ENCODE results near the gene ACTRT1. TPM values are rescaled to one million over a fixed set of nuclear protein-coding genes. Genes with fewer than 3 reads are reported as not detected.

The ACTRT1 gene
- total RNA-seq = not detected in 3 replicates

DNA sequence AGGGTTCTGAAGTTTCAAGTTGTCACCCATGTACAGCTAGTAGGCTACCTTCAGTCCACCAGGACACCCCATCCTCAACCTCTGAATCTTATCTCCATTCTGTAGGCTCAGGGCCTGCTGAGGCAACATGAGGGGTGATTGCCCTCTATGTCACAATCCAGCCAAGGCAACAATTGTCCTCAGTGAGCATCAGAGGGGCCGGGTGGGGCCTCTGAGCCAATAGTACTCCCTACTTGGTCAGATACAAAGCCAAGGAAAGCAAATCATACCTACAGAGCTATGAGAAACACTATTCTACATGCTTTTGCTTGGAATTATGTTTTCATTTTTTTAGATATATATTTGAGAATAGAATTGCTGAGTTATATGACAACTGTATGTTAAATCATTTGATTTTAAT is at the start of gene ACTRT1:
Gene ACTRT1 (minus strand): TSS at position 101 of the 400 bp plus-strand sequence. CDS start 197 bp downstream, outside the sequence.
- no peaks in the 10 kb centered on the region for H3K27me3 Mint-ChIP-seq (ENCODE audit: low read depth)
- H3K36me3 Mint-ChIP-seq = no peaks in the 10 kb centered on the region
- peaks cover 23% of the 10 kb centered on the region for H3K9me3 Mint-ChIP-seq
- H3K4me3 Mint-ChIP-seq = no peak within 1 kb of the TSS
- no peak for DNase-seq (ENCODE audit: low spot score in 2 of 2, unreplicated experiment in 2 of 2)
- TF ChIP-seq, protein P1, sequence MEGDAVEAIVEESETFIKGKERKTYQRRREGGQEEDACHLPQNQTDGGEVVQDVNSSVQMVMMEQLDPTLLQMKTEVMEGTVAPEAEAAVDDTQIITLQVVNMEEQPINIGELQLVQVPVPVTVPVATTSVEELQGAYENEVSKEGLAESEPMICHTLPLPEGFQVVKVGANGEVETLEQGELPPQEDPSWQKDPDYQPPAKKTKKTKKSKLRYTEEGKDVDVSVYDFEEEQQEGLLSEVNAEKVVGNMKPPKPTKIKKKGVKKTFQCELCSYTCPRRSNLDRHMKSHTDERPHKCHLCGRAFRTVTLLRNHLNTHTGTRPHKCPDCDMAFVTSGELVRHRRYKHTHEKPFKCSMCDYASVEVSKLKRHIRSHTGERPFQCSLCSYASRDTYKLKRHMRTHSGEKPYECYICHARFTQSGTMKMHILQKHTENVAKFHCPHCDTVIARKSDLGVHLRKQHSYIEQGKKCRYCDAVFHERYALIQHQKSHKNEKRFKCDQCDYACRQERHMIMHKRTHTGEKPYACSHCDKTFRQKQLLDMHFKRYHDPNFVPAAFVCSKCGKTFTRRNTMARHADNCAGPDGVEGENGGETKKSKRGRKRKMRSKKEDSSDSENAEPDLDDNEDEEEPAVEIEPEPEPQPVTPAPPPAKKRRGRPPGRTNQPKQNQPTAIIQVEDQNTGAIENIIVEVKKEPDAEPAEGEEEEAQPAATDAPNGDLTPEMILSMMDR (IDR thresholded peaks at IDR 0.05; ENCODE audit: unreplicated experiment) = no peak
- H3K4me1 Mint-ChIP-seq = no peaks in the 10 kb centered on the region
- no peak within 1 kb of the TSS for H3K27ac Mint-ChIP-seq

DNA sequence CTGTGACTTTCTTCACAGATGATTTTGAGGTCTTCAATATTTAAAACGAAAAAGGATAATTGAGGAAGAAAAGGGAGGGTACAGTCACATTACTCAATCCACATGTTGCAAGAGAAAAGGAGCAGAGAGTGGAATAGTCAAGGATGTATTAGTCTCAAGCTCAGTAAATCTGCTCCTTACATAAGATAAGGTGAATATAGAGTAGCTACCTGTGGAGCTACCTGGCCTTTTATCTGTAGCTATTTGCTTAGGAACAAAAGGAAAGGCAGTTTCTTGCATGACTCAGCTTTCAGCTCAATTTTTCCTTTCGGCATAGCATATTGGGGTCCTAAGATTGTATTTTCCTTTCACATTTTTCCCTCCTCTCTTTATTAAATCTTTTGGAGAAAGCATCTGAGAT is 26.3 kb upstream of the ACTRT1 start:
- H3K27ac Mint-ChIP-seq = no peak overlapping the region
- H3K4me3 Mint-ChIP-seq = no peak overlapping the region
- H3K36me3 Mint-ChIP-seq = no peaks in the 10 kb centered on the region
- no peak for DNase-seq (ENCODE audit: low spot score in 2 of 2, unreplicated experiment in 2 of 2)
- H3K27me3 Mint-ChIP-seq (ENCODE audit: low read depth) = no peaks in the 10 kb centered on the region
- peaks cover 25% of the 10 kb centered on the region for H3K9me3 Mint-ChIP-seq
- H3K4me1 Mint-ChIP-seq = no peaks in the 10 kb centered on the region
- TF ChIP-seq, protein P1 (IDR thresholded peaks at IDR 0.05; ENCODE audit: unreplicated experiment) = no peak

DNA sequence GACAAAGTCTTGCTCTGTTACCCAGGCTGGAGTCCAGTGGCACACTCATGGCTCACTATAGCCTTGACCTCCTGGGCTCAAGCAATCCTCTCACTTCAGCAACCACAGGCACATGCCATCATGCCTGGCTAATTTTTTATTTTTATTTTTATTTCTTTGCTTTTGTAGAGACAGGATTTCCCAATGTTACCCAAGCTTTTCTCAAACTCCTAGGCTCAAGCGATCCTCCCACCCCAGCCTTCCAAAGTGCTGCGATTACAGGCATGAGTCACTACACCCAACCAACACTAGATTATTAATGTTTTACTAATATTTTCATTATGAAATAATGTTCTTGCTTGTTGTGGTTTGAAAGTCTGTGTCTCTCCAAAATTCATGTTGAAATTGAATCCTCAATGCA is 5.2 kb upstream of the ACTRT1 start:
- Mint-ChIP-seq H3K27me3 (ENCODE audit: low read depth) (no peaks in the 10 kb centered on the region), H3K4me1 (no peaks in the 10 kb centered on the region), H3K27ac (no peak overlapping the region), H3K4me3 (no peak overlapping the region), H3K36me3 (no peaks in the 10 kb centered on the region), H3K9me3 (peaks cover 47% of the 10 kb centered on the region)
- TF ChIP-seq, protein P1 (IDR thresholded peaks at IDR 0.05; ENCODE audit: unreplicated experiment) = no peak
- DNase-seq (ENCODE audit: low spot score in 2 of 2, unreplicated experiment in 2 of 2) = no peak

DNA sequence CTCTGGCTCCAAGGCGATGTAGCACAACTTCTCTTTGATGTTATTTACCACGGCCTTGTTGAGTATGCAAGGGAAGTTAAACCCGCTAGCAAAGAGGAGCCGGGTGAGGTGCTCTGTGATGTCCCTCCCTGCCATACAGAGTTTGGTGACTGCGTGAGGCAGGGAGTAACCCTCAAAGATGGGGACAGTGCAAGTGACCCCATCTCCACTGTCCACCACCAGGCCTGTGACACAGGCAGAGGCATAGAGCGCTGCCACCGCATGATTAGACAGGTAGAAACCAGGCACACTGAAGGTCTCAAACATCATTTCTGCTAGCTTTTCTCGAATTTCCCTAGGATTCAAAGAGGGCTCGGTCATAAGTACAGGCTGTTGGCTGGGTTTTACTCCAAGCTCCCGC is 677 bp downstream of the ACTRT1 start:
- Mint-ChIP-seq H3K27me3 (ENCODE audit: low read depth) (no peaks in the 10 kb centered on the region), H3K4me1 (no peaks in the 10 kb centered on the region), H3K9me3 (peaks cover 28% of the 10 kb centered on the region), H3K36me3 (no peaks in the 10 kb centered on the region), H3K4me3 (no peak overlapping the region), H3K27ac (no peak overlapping the region)
- TF ChIP-seq, protein P1 (IDR thresholded peaks at IDR 0.05; ENCODE audit: unreplicated experiment) = no peak
- DNase-seq (ENCODE audit: low spot score in 2 of 2, unreplicated experiment in 2 of 2) = no peak

DNA sequence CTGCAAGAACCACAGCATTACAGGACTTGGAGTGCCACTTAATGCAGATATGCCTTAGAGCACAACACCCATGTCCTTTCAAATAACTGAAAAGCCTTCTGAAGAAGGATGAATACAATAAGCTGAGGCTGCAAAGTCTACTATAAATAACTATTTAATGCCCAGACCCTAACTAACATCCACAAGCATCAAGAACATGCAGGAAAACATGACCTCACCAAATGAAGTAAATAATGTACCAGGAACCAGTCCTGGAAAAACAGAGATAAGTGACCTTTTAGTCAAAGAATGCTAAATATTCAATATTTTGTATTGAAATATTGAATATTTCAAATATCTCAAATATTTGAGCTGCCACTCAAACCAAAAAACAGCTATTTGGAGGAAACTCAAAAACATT is 16.9 kb downstream of the ACTRT1 start:
- no peak for DNase-seq (ENCODE audit: low spot score in 2 of 2, unreplicated experiment in 2 of 2)
- TF ChIP-seq, protein P1 (IDR thresholded peaks at IDR 0.05; ENCODE audit: unreplicated experiment) = no peak
- Mint-ChIP-seq H3K4me1 (no peaks in the 10 kb centered on the region), H3K27me3 (ENCODE audit: low read depth) (no peaks in the 10 kb centered on the region), H3K36me3 (no peaks in the 10 kb centered on the region), H3K4me3 (no peak overlapping the region), H3K9me3 (peaks cover 13% of the 10 kb centered on the region), H3K27ac (no peak overlapping the region)

DNA sequence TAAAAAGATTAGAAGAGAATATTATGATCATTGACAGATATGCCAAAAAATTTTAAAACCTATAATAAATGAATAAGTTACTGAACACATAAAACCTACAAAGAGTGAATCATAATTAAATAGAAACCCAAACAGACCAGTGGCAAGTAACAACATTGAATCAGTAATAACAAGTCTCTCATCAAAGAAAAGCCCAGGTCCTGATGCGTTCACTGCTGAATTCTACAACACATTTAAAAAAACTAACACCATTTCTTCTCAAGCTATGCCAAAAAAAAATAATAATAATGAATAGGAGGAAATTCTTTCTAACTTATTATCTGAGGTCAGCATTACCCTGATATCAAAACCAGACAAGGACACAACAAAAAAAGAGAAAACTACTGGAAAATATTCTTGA is 30.6 kb downstream of the ACTRT1 start:
- TF ChIP-seq, protein P1 (IDR thresholded peaks at IDR 0.05; ENCODE audit: unreplicated experiment) = no peak
- no peak overlapping the region for H3K27ac Mint-ChIP-seq
- no peaks in the 10 kb centered on the region for H3K27me3 Mint-ChIP-seq (ENCODE audit: low read depth)
- peaks cover 4% of the 10 kb centered on the region for H3K36me3 Mint-ChIP-seq
- H3K4me3 Mint-ChIP-seq = no peak overlapping the region
- DNase-seq (ENCODE audit: low spot score in 2 of 2, unreplicated experiment in 2 of 2) = no peak
- H3K4me1 Mint-ChIP-seq = peaks cover 8% of the 10 kb centered on the region
- H3K9me3 Mint-ChIP-seq = peaks cover 50% of the 10 kb centered on the region

All from mesothelial cell of epicardium (in vitro differentiated cells).